K562 (cell line): Measurements from ENCODE around the gene BBC3. TPM values are rescaled to one million over a fixed set of nuclear protein-coding genes. Genes with fewer than 3 reads are reported as not detected.

Experiments used
- ARNT ChIP-seq, 2 experiments: fragments of 450-650 bp; IDR thresholded peaks; 2 replicates each; pipeline ENCODE4 v1.6.1; 2016; ENCODE audit warnings: mild to moderate bottlenecking in 1 of 2
- HMBOX1 ChIP-seq: sonication (generic); IDR thresholded peaks from 2 replicates; pipeline ENCODE4 v1.6.1; 2016
- HOMEZ ChIP-seq: fragments of 250-450 bp; sonication (Bioruptor Pico); IDR thresholded peaks from 2 replicates; pipeline ENCODE4 v1.4.0; 2020; ENCODE audit warnings: mild to moderate bottlenecking, moderate library complexity
- NFIC ChIP-seq: fragments of 450-650 bp; IDR thresholded peaks from 2 replicates; pipeline ENCODE4 v1.6.1; 2017; ENCODE audit warnings: mild to moderate bottlenecking, inconsistent platforms
- SMARCA5 ChIP-seq: fragments of 450-650 bp; IDR thresholded peaks from 2 replicates; pipeline ENCODE4 v1.6.1; 2016
- SNRNP70 ChIP-seq: fragments of 200-400 bp; formaldehyde crosslinking; optimal IDR thresholded peaks from 2 replicates; pipeline ENCODE3; 2017; ENCODE audit warnings: low read depth, low read length
- USF2 ChIP-seq: sonication (generic); formaldehyde crosslinking; IDR thresholded peaks from 2 replicates; pipeline ENCODE4 v1.5.0; 2020; ENCODE audit warnings: missing genetic modification reagents
- XRCC4 ChIP-seq: IDR thresholded peaks from one replicate; pipeline ENCODE4 v1.6.1; 2011; ENCODE audit not compliant: insufficient read depth, insufficient read length; ENCODE audit errors: extremely low read depth
- ZBTB11 ChIP-seq, 3 experiments: fragments of 200-800 bp in 1 of 3; fragments of 250-450 bp in 1 of 3; fragments of 450-650 bp in 1 of 3; sonication (Bioruptor Pico) in 1 of 3; sonication (Bioruptor generic) in 1 of 3; formaldehyde crosslinking in 1 of 3; IDR thresholded peaks; 2 replicates each; pipeline versions ENCODE4 v1.6.1 to v1.8.0; 2016 to 2022; ENCODE audit warnings: mild to moderate bottlenecking in 2 of 3, missing genetic modification characterization in 2 of 3, missing compliant biosample characterization in 1 of 3, moderate library complexity in 1 of 3
- ZNF655 ChIP-seq: fragments of 250-450 bp; sonication (Bioruptor Pico); IDR thresholded peaks from 2 replicates; pipeline ENCODE4 v1.5.0; 2021
- ZNF707 ChIP-seq: fragments of 250-450 bp; sonication (Bioruptor Pico); conservative IDR thresholded peaks from 2 replicates; pipeline ENCODE4 v1.8.0; 2022; ENCODE audit warnings: inconsistent platforms, mild to moderate bottlenecking, moderate library complexity
- polyA plus RNA-seq, 8 experiments: library from polyadenylated mRNA; depleted of rRNA in 4 of 8; stranded (reverse) in 5 of 8; unstranded in 3 of 8; fragments of >200 nt; fragmentation: Nextera tagmentation in 2 of 8; fragmentation: Illumina TruSeq in 1 of 8; extraction: Ambion mirVana in 2 of 8; extraction: Trizol in 1 of 8; gene quantifications; 2 replicates each; pipeline versions ENCODE4 v1.2.1 to v1.2.3, GENCODE V29; 2011 to 2014; ENCODE audit warnings: inconsistent platforms in 1 of 8, missing spikeins in 1 of 8
- total RNA-seq, 7 experiments: library from RNA; depleted of rRNA in 6 of 7; stranded (reverse); fragments of >200 nt in 6 of 7; fragmentation: Illumina TruSeq in 2 of 7; extraction: Trizol in 2 of 7; gene quantifications; 2 replicates each; pipeline versions ENCODE4 v1.2.1 to v1.2.3, GENCODE V29; 2011 to 2021; ENCODE audit warnings: low replicate concordance in 1 of 7
- TF ChIP-seq, protein P1 (sequence below): fragments of 250-450 bp; sonication (Bioruptor Pico); IDR thresholded peaks from 2 replicates; pipeline ENCODE4 v1.5.0; 2021; ENCODE audit warnings: mild to moderate bottlenecking, borderline replicate concordance
- TF ChIP-seq, protein P2 (sequence below): fragments of 200-800 bp; sonication (Bioruptor generic); IDR thresholded peaks from 2 replicates; pipeline ENCODE4 v1.6.1; 2017; ENCODE audit warnings: missing genetic modification characterization, missing compliant biosample characterization

BBC3 gene
- total and polyA plus RNA-seq, 9 of the 15 experiments (the other 6 are each of a cell fraction or from before 2014, with no cell fraction given) = 0.15 to 30.7 (median 4.8) TPM

GRCh38 chr19:47227352-47228167, 3.4 kb downstream of the BBC3 start (continued):
- no peak for TF ChIP-seq ZNF655 (CRISPR knock-in tag)
- no peak for TF ChIP-seq ZNF707
- peak in 1 of 2 experiments; percentile 77; a peak in 2 of 4 replicates for TF ChIP-seq ARNT (IDR thresholded peaks at IDR 0.05)
- no peak; the same call in 1 of the 2 replicates for TF ChIP-seq NFIC
- no peak for TF ChIP-seq SNRNP70
- TF ChIP-seq, protein P1, sequence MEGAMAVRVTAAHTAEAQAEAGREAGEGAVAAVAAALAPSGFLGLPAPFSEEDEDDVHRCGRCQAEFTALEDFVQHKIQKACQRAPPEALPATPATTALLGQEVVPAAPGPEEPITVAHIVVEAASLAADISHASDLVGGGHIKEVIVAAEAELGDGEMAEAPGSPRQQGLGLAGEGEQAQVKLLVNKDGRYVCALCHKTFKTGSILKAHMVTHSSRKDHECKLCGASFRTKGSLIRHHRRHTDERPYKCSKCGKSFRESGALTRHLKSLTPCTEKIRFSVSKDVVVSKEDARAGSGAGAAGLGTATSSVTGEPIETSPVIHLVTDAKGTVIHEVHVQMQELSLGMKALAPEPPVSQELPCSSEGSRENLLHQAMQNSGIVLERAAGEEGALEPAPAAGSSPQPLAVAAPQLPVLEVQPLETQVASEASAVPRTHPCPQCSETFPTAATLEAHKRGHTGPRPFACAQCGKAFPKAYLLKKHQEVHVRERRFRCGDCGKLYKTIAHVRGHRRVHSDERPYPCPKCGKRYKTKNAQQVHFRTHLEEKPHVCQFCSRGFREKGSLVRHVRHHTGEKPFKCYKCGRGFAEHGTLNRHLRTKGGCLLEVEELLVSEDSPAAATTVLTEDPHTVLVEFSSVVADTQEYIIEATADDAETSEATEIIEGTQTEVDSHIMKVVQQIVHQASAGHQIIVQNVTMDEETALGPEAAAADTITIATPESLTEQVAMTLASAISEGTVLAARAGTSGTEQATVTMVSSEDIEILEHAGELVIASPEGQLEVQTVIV = 0 out of 2 replicates have a peak, but pooled peaks have one; percentile 26
- no peak for TF ChIP-seq HOMEZ (CRISPR knock-in tag)
- TF ChIP-seq SMARCA5 = peak; percentile 98
- no peak for TF ChIP-seq USF2 (CRISPR knock-in tag)
- no peak; the same call in 1 of the 2 replicates for TF ChIP-seq HMBOX1
- peak in 1 of 3 experiments; percentile 56; a peak in 1 of 6 replicates for TF ChIP-seq ZBTB11 (CRISPR knock-in tag; IDR thresholded peaks at IDR 0.05)
- TF ChIP-seq, protein P2, sequence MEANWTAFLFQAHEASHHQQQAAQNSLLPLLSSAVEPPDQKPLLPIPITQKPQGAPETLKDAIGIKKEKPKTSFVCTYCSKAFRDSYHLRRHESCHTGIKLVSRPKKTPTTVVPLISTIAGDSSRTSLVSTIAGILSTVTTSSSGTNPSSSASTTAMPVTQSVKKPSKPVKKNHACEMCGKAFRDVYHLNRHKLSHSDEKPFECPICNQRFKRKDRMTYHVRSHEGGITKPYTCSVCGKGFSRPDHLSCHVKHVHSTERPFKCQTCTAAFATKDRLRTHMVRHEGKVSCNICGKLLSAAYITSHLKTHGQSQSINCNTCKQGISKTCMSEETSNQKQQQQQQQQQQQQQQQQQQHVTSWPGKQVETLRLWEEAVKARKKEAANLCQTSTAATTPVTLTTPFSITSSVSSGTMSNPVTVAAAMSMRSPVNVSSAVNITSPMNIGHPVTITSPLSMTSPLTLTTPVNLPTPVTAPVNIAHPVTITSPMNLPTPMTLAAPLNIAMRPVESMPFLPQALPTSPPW (CRISPR knock-in tag) = peak; percentile 96
- no peak for TF ChIP-seq XRCC4
